SK-N-SH (cell line): ENCODE results near the gene SPRR2F. TPM values are rescaled to one million over a fixed set of nuclear protein-coding genes. Genes with fewer than 3 reads are reported as not detected.

ENCODE experiments used
- polyA plus RNA-seq, 3 experiments: library from polyadenylated mRNA; depleted of rRNA; stranded (reverse); fragments of >200 nt; gene quantifications; 2 replicates each; pipeline ENCODE4 v1.2.3, GENCODE V29; 2012
- small RNA-seq, 7 experiments: library from RNA; depleted of rRNA; stranded (forward); fragments of <200 nt; gene quantifications; one replicate each; pipeline ENCODE3, GENCODE V24; 2012

The SPRR2F gene
- polyA plus RNA-seq, 1 of the 3 experiments (the other 2 are of a cell fraction): not detected

Small RNAs within 50 kb of the gene (small RNA-seq; reads per million reads assigned to genes)
- gene SPRR2C: 0 reads per million in 7 experiments

Other genes starting within 250 kb of the SPRR2F start
- not detected in 2 replicates for gene SMCP, start 235.2 kb downstream of the SPRR2F start, polyA plus RNA-seq (2012; rRNA removed)
- 0.64 and 0.86 TPM in 2 replicates for gene IVL, start 205.0 kb downstream of the SPRR2F start, polyA plus RNA-seq (2012; rRNA removed)
- not detected in 2 replicates for gene SPRR5, start 166.3 kb downstream of the SPRR2F start, polyA plus RNA-seq (2012; rRNA removed)
- not detected in 2 replicates for gene SPRR4, start 142.9 kb downstream of the SPRR2F start, polyA plus RNA-seq (2012; rRNA removed)
- gene SPRR1A, start 129.4 kb downstream of the SPRR2F start, polyA plus RNA-seq (2012; rRNA removed): not detected in 2 replicates
- gene SPRR3, start 111.8 kb downstream of the SPRR2F start, polyA plus RNA-seq (2012; rRNA removed): not detected in 2 replicates
- gene SPRR1B, start 82.3 kb downstream of the SPRR2F start, polyA plus RNA-seq (2012; rRNA removed): not detected in 2 replicates
- not detected in 2 replicates for gene SPRR2D, start 72.4 kb downstream of the SPRR2F start, polyA plus RNA-seq (2012; rRNA removed)
- not detected in 2 replicates for gene SPRR2A, start 56.0 kb downstream of the SPRR2F start, polyA plus RNA-seq (2012; rRNA removed)
- not detected in 2 replicates for gene SPRR2B, start 41.9 kb downstream of the SPRR2F start, polyA plus RNA-seq (2012; rRNA removed)
- not detected in 2 replicates for gene SPRR2E, start 19.0 kb downstream of the SPRR2F start, polyA plus RNA-seq (2012; rRNA removed)
- not detected in 2 replicates for gene SPRR2G, start 37.4 kb upstream of the SPRR2F start, polyA plus RNA-seq (2012; rRNA removed)
- not detected in 2 replicates for gene LELP1, start 89.9 kb upstream of the SPRR2F start, polyA plus RNA-seq (2012; rRNA removed)
- not detected in 2 replicates for gene PRR9, start 104.1 kb upstream of the SPRR2F start, polyA plus RNA-seq (2012; rRNA removed)
- gene LORICRIN, start 146.2 kb upstream of the SPRR2F start, polyA plus RNA-seq (2012; rRNA removed): not detected in 2 replicates
- not detected in 2 replicates for gene PGLYRP3, start 199.4 kb upstream of the SPRR2F start, polyA plus RNA-seq (2012; rRNA removed)
- gene PGLYRP4, start 235.3 kb upstream of the SPRR2F start, polyA plus RNA-seq (2012; rRNA removed): not detected in 2 replicates
- gene S100A9, start 244.3 kb upstream of the SPRR2F start, polyA plus RNA-seq (2012; rRNA removed): not detected in 2 replicates